C4-2B (cell line): ENCODE measurements around the gene ATP11A.

Source experiments
- CTCF ChIP-seq: fragments of 450-650 bp; conservative IDR thresholded peaks from 2 replicates; pipeline ENCODE4 v1.5.1; 2017; ENCODE audit warnings: mild to moderate bottlenecking
- ZFX ChIP-seq: fragments of 450-650 bp; IDR thresholded peaks from 2 replicates; pipeline ENCODE4 v1.6.1; 2017

GRCh38 chr13:112898621-112899280, 208.9 kb downstream of the ATP11A start:
- TF ChIP-seq CTCF: no peak
- TF ChIP-seq ZFX: no peak
